AG04450 (cell line): ENCODE measurements around the gene AP5Z1. TPM values are rescaled to one million over a fixed set of nuclear protein-coding genes. Genes with fewer than 3 reads are reported as not detected.

Experiments
- CTCF ChIA-PET: fragments of 300-600, 350-600 bp; formaldehyde crosslinking; extraction: SDS; loops from one replicate; lab custom pipeline; 2022; ENCODE audit warnings: antibody characterized with exemption, inconsistent platforms; lab: Charles Lee
- POLR2A ChIA-PET: fragments of 350-600 bp; formaldehyde crosslinking; extraction: SDS; loops from one replicate; lab custom pipeline; 2021; ENCODE audit warnings: antibody characterized with exemption, inconsistent platforms; lab: Yijun Ruan, JAX
- DNase-seq: peaks from one replicate; pipeline ENCODE4 v3.0.0-alpha.2; 2011; ENCODE audit warnings: low read depth, low spot score
- H3K27ac ChIP-seq: one replicate; pipeline ENCODE4 v1.5.1; 2012; ENCODE audit warnings: low read depth, low read length, control low read depth
- H3K27me3 ChIP-seq: one replicate; pipeline ENCODE4 v1.6.0; 2012; ENCODE audit warnings: low read length; ENCODE audit not compliant: control insufficient read depth, insufficient read depth
- H3K4me3 ChIP-seq: 2 replicates; pipeline ENCODE4 v1.5.1; 2011; ENCODE audit warnings: mild to moderate bottlenecking, low read depth, low read length, control low read depth
- H3K9me3 ChIP-seq: 2 replicates; pipeline ENCODE4 v1.5.1; 2012; ENCODE audit warnings: low read length; ENCODE audit not compliant: control insufficient read depth, insufficient read depth
- CTCF ChIP-seq: IDR thresholded peaks from 2 replicates; pipeline ENCODE4 v1.5.1; 2011; ENCODE audit warnings: low read depth, low read length, control low read depth, inconsistent platforms
- polyA plus RNA-seq: library from polyadenylated mRNA; depleted of rRNA; stranded (reverse); fragments of >200 nt; gene quantifications from 2 replicates; pipeline ENCODE4 v1.2.3, GENCODE V29; 2011

The AP5Z1 gene
- polyA plus RNA-seq, 1 experiment, result 12.6 TPM

GRCh38 chr7:4758791-4759190 lies 16.6 kb upstream of the AP5Z1 start:
- CTCF ChIA-PET, result no interaction called here

GRCh38 chr7:4759211-4759610 lies 16.2 kb upstream of the AP5Z1 start:
- DNase-seq, result no peak
- Histone ChIP-seq H3K4me3 (no peak overlapping the region), H3K9me3 (no peaks in the 10 kb centered on the region; the same call in 1 of the 2 replicates), H3K27ac (no peak overlapping the region), H3K27me3 (no peaks in the 10 kb centered on the region)
- TF ChIP-seq CTCF, result no peak
- ChIA-PET POLR2A (interaction anchor here (0.8 to 1.7 kb wide), 2 partner anchors 16 kb away, joined by 3 to 6 read pairs; partner anchors contain the start of gene AP5Z1), CTCF (no interaction called here)

More at GRCh38 chr7:4758791-4759190, 16.6 kb upstream of the AP5Z1 start:
- Histone ChIP-seq H3K27me3 (no peaks in the 10 kb centered on the region), H3K4me3 (no peak overlapping the region), H3K27ac (no peak overlapping the region), H3K9me3 (no peaks in the 10 kb centered on the region; the same call in 1 of the 2 replicates)
- DNase-seq, result no peak
- POLR2A ChIA-PET, result interaction anchor here (1.7 kb wide), 1 partner anchor 16 kb away, joined by 6 read pairs; the partner anchor contains the start of gene AP5Z1
- no peak for TF ChIP-seq CTCF

- H3K9me3 ChIP-seq, result no peaks in the 10 kb centered on the region; the same call in 1 of the 2 replicates
- H3K4me3 ChIP-seq, result no peak overlapping the region
- no peak for DNase-seq
- no peak overlapping the region for H3K27ac ChIP-seq
- TF ChIP-seq CTCF, result no peak
- ChIA-PET POLR2A (no interaction called here), CTCF (no interaction called here)
- H3K27me3 ChIP-seq, result no peaks in the 10 kb centered on the region
Measured at GRCh38 chr7:4760952-4761351, 14.5 kb upstream of the AP5Z1 start.

GRCh38 chr7:4762121-4763055 lies 13.0 kb upstream of the AP5Z1 start:
- TF ChIP-seq CTCF, result no peak
- no peak for DNase-seq
- POLR2A ChIA-PET, result no interaction called here
- no peak overlapping the region for H3K27ac ChIP-seq
- no peak overlapping the region for H3K4me3 ChIP-seq
- no peaks in the 10 kb centered on the region for H3K27me3 ChIP-seq
- no peaks in the 10 kb centered on the region; the same call in 1 of the 2 replicates for H3K9me3 ChIP-seq
- CTCF ChIA-PET, result no interaction called here
